Smooth muscle cell of the brain vasculature (primary cell): ENCODE results near the gene HS3ST6.
"Not testable (repeated sequence)": the region's sequence is repeated elsewhere in the genome, so short reads cannot be mapped to it uniquely, and the experiment has no call there.

ENCODE experiments used
- DNase-seq: peaks from one replicate; pipeline ENCODE4 v3.0.0-alpha.2; 2012; ENCODE audit warnings: low read depth, low spot score

HS3ST6 gene

GRCh38 chr16:1907226-1907860 is 10.9 kb downstream of the HS3ST6 start:
- DNase-seq: no peak

DNA sequence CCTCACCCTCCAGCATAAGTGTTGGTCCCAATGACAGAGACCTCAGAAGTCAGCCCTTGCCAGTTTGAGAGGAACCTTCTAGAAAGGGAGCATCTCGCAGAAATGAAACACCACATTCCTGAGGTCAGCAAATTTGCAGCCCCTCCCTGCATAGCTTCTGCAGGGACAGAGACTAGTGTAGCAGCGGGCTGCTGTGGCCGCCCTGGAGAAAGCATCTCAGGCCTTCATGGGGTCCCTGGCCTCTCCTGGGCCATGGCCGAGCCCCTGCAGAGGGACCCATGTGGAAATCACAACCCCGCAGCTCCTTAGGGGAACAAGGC is 11.4 kb downstream of the HS3ST6 start:
- DNase-seq: no peak

DNA sequence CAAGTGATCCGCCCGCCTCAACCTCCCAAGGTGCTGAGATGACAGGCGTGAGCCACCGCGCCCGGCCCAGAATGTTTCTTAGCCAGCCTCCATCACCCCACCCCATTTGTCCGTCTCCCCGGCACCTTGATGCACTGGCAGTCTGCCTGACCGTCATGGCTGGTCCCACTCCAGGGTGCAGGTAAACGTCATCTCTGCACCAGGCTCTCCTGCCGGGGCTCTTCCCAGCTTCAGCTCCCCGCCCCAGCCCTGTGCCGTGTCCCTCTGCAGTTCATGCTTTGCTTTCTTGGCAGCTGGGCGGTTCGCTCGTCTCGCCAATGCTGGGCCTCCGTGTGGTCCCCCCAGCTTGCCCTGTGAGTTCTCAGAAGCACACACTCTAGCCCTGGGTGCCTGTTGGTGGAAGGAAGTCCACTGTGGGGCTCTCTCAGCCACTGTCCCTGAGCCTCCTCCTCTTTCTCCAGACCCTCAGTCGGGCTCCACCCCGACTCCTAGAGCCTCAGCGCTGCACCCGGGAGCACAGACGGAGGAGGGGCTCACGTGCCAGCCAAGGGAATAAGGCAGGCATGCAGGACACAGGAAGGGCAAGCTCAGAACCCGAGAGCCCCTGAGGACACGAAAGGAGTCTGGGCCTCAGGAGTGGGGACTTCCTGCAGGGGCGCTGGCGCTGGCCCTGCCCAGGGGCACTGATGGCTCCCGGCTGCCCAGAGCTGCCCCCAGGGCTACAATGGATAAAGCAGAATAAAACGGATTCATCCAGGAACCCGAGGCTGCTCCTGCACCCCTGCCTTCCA is 12.0 kb downstream of the HS3ST6 start:
- DNase-seq: no peak

DNA sequence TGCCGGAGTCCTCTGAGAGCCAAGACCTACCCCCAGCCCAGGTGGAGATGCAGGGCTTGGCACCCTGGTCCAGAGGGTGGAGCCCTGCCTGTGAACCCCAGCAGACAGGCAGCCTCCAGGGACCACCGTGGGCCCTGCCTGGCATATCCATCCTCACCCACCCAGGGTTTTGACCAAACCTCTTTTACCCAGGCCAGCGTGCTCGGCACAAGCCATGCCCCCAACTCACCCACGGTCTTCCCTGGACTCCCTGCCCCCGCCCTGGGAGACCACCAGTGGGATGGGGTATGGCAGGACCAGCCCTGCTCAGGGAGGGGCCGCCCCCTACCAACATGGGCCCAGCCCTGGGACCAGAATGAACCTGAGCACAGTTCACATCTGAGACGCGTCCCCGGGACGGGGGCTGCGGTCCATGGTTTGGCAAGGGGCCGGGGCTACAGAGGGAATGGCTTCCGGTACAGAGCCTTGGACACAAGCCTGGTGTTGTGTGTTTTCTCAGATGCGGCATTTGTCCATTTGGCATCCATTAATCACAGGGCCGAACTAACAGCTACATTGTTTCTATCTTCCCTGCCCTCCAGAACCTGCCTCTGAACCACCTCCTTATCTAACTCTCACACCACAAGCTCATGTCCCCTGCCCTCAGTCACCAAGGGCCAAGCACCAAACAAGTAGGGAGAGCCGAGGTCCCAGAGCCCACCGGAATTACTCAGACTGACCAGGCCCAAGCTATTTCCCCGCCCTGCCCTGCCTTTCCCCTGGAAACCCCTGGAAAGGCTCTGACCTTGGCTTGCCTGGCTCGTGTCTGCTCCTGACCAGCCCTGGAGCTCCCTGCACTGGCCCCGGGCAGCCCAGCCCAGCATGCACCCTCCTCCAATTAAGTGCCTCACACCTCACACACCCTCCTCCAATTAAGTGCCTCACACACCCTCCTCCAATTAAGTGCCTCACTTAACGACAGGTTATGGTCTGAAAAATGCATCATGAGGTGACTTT is 14.1 kb downstream of the HS3ST6 start:
- no peak for DNase-seq

DNA sequence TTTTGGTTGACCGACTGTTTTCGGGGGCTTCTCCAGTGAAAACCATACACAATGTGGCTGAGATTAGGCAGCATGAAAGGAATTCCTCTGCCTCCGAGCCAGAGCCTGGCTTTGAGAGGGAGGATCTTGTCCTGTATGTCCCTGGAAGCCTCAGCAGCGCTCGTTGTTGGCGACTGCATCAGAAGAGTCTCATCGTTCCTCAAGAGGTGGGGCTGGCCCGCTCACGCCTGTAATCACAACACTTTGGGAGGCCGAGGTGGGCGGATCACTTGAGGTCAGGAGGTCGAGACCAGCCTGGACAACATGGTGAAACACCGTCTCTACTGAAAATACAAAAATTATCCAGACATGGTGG is 15.0 kb downstream of the HS3ST6 start:
- DNase-seq: no peak

GRCh38 chr16:1902547-1903219 is 15.5 kb downstream of the HS3ST6 start:
- no peak for DNase-seq

GRCh38 chr16:1900452-1900774 is 17.8 kb downstream of the HS3ST6 start:
- no peak for DNase-seq

GRCh38 chr16:1899641-1900451 is 18.4 kb downstream of the HS3ST6 start:
- no peak for DNase-seq

DNA sequence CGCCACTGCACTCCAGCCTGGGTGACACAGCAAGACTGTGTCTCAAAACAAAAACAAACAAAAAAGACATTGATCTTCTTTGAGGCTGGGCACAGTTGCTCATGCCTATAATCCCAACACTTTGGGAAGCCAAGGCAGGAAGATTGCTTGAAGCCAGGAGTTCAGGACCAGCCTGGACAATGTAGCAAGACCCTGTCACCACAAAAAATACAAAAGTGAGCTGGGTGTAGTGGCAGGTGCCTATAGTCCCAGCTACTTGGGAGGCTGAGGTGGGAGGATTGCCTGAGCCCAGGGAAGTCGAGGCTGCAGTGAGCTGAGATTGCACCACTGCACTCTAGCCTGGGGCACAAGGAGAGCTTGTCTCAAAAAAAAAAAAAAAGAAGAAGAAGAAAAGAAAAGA is 20.5 kb downstream of the HS3ST6 start:
- not testable (repeated sequence) for DNase-seq

DNA sequence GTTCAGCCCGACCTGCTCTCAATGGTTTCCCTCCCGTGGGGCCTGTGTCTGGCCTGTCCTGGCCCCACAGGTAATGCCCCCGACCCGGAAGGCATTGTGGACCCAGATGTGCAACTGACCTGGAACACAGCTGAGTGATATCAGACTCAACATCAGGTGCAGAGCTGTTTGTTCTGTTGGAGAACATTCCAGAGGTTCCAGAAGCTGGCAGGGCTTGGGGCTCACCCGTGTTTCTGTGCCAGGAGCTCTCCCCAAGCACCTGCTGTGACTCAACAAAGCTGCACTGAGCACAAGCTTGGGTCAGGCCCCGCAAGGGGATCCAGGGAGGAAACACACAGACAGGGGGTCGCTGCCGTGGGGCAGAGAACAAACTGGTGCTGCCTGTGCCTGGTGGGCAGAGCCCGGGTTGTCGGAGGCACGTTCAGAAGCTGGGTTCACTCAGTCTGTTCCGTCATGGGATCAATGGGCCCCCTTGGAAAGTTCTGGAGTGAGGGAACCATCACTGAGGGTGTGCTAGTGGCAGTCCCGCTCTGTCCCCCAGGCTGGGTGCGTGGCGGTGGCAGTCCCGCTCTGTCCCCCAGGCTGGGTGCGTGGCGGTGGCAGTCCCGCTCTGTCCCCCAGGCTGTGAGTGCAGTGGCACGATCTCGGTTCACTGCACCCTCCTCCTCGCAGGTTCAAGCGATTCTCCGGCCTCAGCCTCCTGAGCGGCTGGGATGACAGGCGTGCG is 22.1 kb downstream of the HS3ST6 start:
- DNase-seq: no peak

GRCh38 chr16:1895068-1895467 is 23.1 kb downstream of the HS3ST6 start:
- no peak for DNase-seq

DNA sequence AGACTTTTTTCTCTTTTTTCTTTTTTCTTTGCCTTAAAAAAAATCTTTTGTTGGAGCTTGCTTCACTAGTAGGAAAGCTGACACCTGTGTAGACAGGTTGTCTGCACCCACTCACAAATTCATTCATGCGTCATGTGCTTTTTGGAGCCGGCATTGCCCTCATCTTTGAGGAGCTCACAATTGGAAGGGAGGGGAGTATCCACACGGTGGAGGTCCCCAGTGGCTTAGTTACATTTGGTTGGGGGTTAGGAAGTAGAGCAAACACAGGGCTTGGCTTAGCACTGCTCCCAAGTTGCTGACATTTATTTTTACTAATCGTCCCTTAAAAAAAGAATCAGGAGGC is 27.5 kb downstream of the HS3ST6 start:
- no peak for DNase-seq

DNA sequence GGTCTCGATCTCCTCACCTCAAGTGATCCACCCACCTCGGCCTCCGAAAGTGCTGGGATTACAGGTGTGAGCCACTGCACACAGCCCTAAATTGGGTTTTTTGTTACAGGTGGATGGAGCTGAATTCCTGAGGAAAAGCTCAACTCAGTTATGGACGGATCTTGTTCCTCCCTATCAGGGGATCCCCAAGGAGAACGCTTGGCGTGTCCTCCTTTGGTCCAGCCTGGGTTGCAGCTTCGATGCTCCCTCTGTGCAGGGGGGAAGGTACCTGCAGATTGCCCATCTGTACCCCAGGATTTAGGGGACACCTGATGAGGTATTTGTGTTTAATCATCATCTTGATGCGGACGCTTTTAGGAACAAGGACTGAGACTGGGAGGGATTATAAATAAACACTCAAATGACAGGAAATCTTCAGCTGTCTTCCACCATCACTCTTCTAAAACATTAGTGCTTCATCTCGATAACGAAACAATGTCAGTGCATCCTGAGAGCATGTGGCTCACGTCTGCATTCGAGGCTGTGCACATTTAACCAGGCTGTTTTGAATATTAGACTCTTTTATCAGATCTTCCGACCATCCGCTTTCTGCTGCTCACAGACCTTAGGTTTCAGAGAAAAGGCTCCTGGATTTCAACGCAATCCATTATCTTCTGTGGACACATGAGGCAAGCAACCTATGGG is 28.0 kb downstream of the HS3ST6 start:
- no peak for DNase-seq

- DNase-seq: no peak
These were observed 30.4 kb downstream of the HS3ST6 start for GRCh38 chr16:1887711-1888354.

- DNase-seq: no peak
These were observed 33.3 kb downstream of the HS3ST6 start for GRCh38 chr16:1884889-1885288.

- DNase-seq: no peak
These were observed 34.0 kb downstream of the HS3ST6 start for GRCh38 chr16:1884155-1884760.

GRCh38 chr16:1881172-1881571 is 37.0 kb downstream of the HS3ST6 start:
- DNase-seq: not testable (repeated sequence)

DNA sequence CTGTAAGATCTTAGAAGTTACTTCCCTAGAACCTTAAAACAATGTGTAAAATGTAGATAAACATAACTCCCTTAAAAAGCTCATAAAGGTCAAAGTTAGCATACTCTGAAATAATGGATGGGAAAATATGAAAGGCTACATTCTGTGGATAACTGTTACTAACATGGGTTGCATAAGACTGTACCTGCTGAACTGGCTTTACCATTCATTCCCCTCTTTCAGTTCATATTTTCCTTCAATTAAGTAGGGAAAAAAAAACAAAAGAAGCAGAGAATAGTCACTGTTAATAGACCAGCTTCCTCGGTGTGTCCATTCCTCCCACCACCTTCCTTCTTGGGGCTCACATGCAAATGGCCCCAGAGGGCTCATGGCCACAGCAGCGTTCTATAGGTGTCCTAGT is 38.7 kb downstream of the HS3ST6 start:
- no peak for DNase-seq

GRCh38 chr16:1878256-1878655 is 40.0 kb downstream of the HS3ST6 start:
- DNase-seq: no peak
